Endothelial cell of umbilical vein (primary cell): Measurements from ENCODE around the gene ATP2B2. TPM values are rescaled to one million over a fixed set of nuclear protein-coding genes. Genes with fewer than 3 reads are reported as not detected.

Experiments
- BruUV-seq: library from RNA; stranded (reverse); fragments of 400-500 nt; replicated peaks from 2 replicates; lab custom pipeline; 2021; lab: Mats Ljungman, UMichigan
- CTCF ChIA-PET: fragments of 300-600, 350-600 bp; sonication (Branson Sonifier 250); formaldehyde crosslinking; loops from one replicate; lab custom pipeline; 2021; ENCODE audit warnings: antibody characterized with exemption, inconsistent platforms; lab: Charles Lee
- POLR2A ChIA-PET: fragments of 300-600, 350-600 bp; sonication (Branson Sonifier 250); formaldehyde crosslinking; loops from one replicate; lab custom pipeline; 2021; ENCODE audit warnings: antibody characterized with exemption, inconsistent platforms; lab: Charles Lee
- DNase-seq: peaks from one replicate; pipeline ENCODE4 v3.0.0-alpha.2; 2011; ENCODE audit warnings: low read depth, low spot score
- FAIRE-seq: peaks from 2 replicates; lab custom pipeline; 2011; peaks lifted over from hg19 to GRCh38; lab: Jason Lieb, UNC
- H2AFZ ChIP-seq: 2 replicates; pipeline ENCODE4 v1.6.0; 2012; ENCODE audit warnings: low read depth, low read length, control low read depth, inconsistent platforms
- H3K27ac ChIP-seq: 2 replicates; pipeline ENCODE4 v1.5.1; 2011; ENCODE audit warnings: low read depth, mild to moderate bottlenecking, control low read depth, low read length, moderate library complexity; ENCODE audit not compliant: insufficient read depth
- H3K27me3 ChIP-seq, 2 experiments: 2 replicates each; pipeline versions ENCODE4 v1.6.0 to v1.6.1; 2011; ENCODE audit warnings: low read length in 2 of 2, mixed read lengths in 1 of 2; ENCODE audit not compliant: control insufficient read depth in 2 of 2, insufficient read depth in 2 of 2
- H3K36me3 ChIP-seq, 2 experiments: 2 replicates in 1 of 2; 3 replicates in 1 of 2; pipeline ENCODE4 v1.5.1; 2011; ENCODE audit warnings: low read length in 2 of 2, mild to moderate bottlenecking in 1 of 2, moderate library complexity in 1 of 2; ENCODE audit not compliant: control insufficient read depth in 2 of 2, insufficient read depth in 2 of 2; ENCODE audit errors: extremely low read depth in 1 of 2
- H3K4me1 ChIP-seq: 3 replicates; pipeline ENCODE4 v1.5.1; 2011; ENCODE audit warnings: mild to moderate bottlenecking, low read length; ENCODE audit not compliant: control insufficient read depth, insufficient read depth; ENCODE audit errors: extremely low read depth
- H3K4me2 ChIP-seq: 2 replicates; pipeline ENCODE4 v1.6.1; 2011; ENCODE audit warnings: low read length, control low read depth, mixed read lengths; ENCODE audit not compliant: insufficient read depth
- H3K4me3 ChIP-seq, 3 experiments: fragments of 200-600 bp in 1 of 3; sonication (generic), shearing (Covaris generic) in 1 of 3; replicated peaks in 1 of 3; 2 replicates each; pipeline ENCODE4 v1.5.1; 2011 to 2016; ENCODE audit warnings: control low read depth in 3 of 3, low read length in 3 of 3, mild to moderate bottlenecking in 2 of 3, inconsistent platforms in 1 of 3, low read depth in 1 of 3, moderate library complexity in 1 of 3; ENCODE audit not compliant: insufficient read depth in 1 of 3
- H3K79me2 ChIP-seq: 2 replicates; pipeline ENCODE4 v1.6.0; 2012; ENCODE audit warnings: low read length, inconsistent platforms; ENCODE audit not compliant: control insufficient read depth, insufficient read depth
- H3K9ac ChIP-seq: replicated peaks from 2 replicates; pipeline ENCODE3; 2011; ENCODE audit warnings: low read length, control low read depth; ENCODE audit not compliant: insufficient read depth; ENCODE audit errors: extremely low read depth
- H3K9me1 ChIP-seq: replicated peaks from 3 replicates; pipeline ENCODE4 v1.6.0; 2011; ENCODE audit warnings: mild to moderate bottlenecking, low read length; ENCODE audit not compliant: control insufficient read depth, insufficient read depth; ENCODE audit errors: extremely low read depth
- H3K9me3 ChIP-seq: replicated peaks from 2 replicates; pipeline ENCODE4 v1.5.1; 2012; ENCODE audit warnings: low read length, inconsistent platforms; ENCODE audit not compliant: control insufficient read depth, insufficient read depth
- H4K20me1 ChIP-seq: replicated peaks from 2 replicates; pipeline ENCODE3; 2011; ENCODE audit warnings: mild to moderate bottlenecking, low read length; ENCODE audit not compliant: control insufficient read depth, insufficient read depth; ENCODE audit errors: extremely low read depth
- CTCF ChIP-seq, 2 donors: IDR thresholded peaks; 1 replicate in 1 of 2; 2 replicates in 1 of 2; pipeline ENCODE4 v1.5.1; 2011; ENCODE audit warnings: low read length in 2 of 2, mild to moderate bottlenecking in 2 of 2, moderate library complexity in 2 of 2, control low read depth in 1 of 2, inconsistent platforms in 1 of 2, low read depth in 1 of 2; ENCODE audit not compliant: insufficient read depth in 1 of 2; ENCODE audit errors: extremely low read depth in 1 of 2
- EZH2 ChIP-seq: IDR thresholded peaks from 2 replicates; pipeline ENCODE4 v1.6.1; 2012; ENCODE audit warnings: borderline replicate concordance, low read depth, mild to moderate bottlenecking, moderate library complexity, low read length, inconsistent platforms; ENCODE audit not compliant: severe bottlenecking
- FOS ChIP-seq: IDR thresholded peaks from 2 replicates; pipeline ENCODE4 v1.6.1; 2011; ENCODE audit warnings: mild to moderate bottlenecking, low read length, moderate library complexity, borderline replicate concordance; ENCODE audit not compliant: insufficient read depth
- GATA2 ChIP-seq: IDR thresholded peaks from 2 replicates; pipeline ENCODE4 v1.7.0; 2011; ENCODE audit warnings: low read depth, mild to moderate bottlenecking, moderate library complexity, mixed read lengths, low read length; ENCODE audit not compliant: insufficient read length, insufficient read depth
- JUN ChIP-seq: IDR thresholded peaks from 2 replicates; pipeline ENCODE4 v1.6.1; 2011; ENCODE audit warnings: borderline replicate concordance, low read depth; ENCODE audit not compliant: insufficient read length, insufficient read depth
- MAX ChIP-seq: IDR thresholded peaks from 2 replicates; pipeline ENCODE4 v1.6.1; 2011; ENCODE audit not compliant: insufficient read depth, insufficient read length
- MYC ChIP-seq: IDR thresholded peaks from one replicate; pipeline ENCODE4 v1.6.1; 2011; ENCODE audit warnings: mild to moderate bottlenecking, low read depth, low read length
- POLR2A ChIP-seq: IDR thresholded peaks from 2 replicates; pipeline ENCODE4 v1.6.1; 2012; ENCODE audit warnings: low read depth, mild to moderate bottlenecking, control low read depth, low read length
- POLR2AphosphoS5 ChIP-seq: IDR thresholded peaks from 2 replicates; pipeline ENCODE4 v1.6.1; 2012; ENCODE audit warnings: low read depth, mild to moderate bottlenecking, control low read depth, low read length, moderate library complexity; ENCODE audit not compliant: insufficient read depth
- dilution Hi-C: fragments of 300-500 bp; cut with MboI; formaldehyde crosslinking; loops from one replicate; pipeline ENCODE4 v1.15.0; 2019; ENCODE audit warnings: low sequenced_read_pairs; ENCODE audit not compliant: extremely low pct_ligation_motif_present
- intact Hi-C: fragments of 100-400 bp; cut with micrococcal nuclease; formaldehyde crosslinking; loops from one replicate; pipeline ENCODE4 v1.10.0; 2022
- polyA plus RNA-seq, 4 experiments: library from polyadenylated mRNA; depleted of rRNA in 3 of 4; stranded (reverse) in 3 of 4; unstranded in 1 of 4; fragments of >200 nt; gene quantifications; 2 replicates each; pipeline versions ENCODE4 v1.2.1 to v1.2.3, GENCODE V29; 2011 to 2012; ENCODE audit warnings: missing spikeins in 1 of 4
- total RNA-seq: library from RNA; stranded (reverse); gene quantifications from 2 replicates; pipeline ENCODE4 v1.2.3, GENCODE V29; 2021

ATP2B2 gene
- total and polyA plus RNA-seq, 2 donors (not counting 3 experiments of a cell fraction or from before 2014, with no cell fraction given) = not detected

- TF ChIP-seq POLR2AphosphoS5 = no peak
- no peak for TF ChIP-seq GATA2
- TF ChIP-seq POLR2A = no peak
- TF ChIP-seq MYC = no peak
- TF ChIP-seq FOS = no peak
- TF ChIP-seq EZH2 = no peak
- no peak for TF ChIP-seq CTCF (IDR thresholded peaks at IDR 0.05; ENCODE audit: extremely low read depth in 1 of 2, insufficient read depth in 1 of 2, low read depth in 1 of 2, low read length in 2 of 2)
- no peak for TF ChIP-seq JUN
- TF ChIP-seq MAX = no peak
- H2AFZ ChIP-seq = no peak overlapping the region
- no peaks in the 10 kb centered on the region for H3K4me1 ChIP-seq
- H3K79me2 ChIP-seq = no peaks in the 10 kb centered on the region
- dilution Hi-C loops = no loop called here
- H3K36me3 ChIP-seq = no peaks in the 10 kb centered on the region
- no peak overlapping the region for H3K9ac ChIP-seq
- H3K27ac ChIP-seq = no peak overlapping the region
- ChIA-PET CTCF (no interaction called here), POLR2A (no interaction called here)
- H3K4me2 ChIP-seq = no peak overlapping the region
- no peak overlapping the region for H3K4me3 ChIP-seq
- DNase-seq (no peak), FAIRE-seq (no peak)
- H3K9me3 ChIP-seq = no peaks in the 10 kb centered on the region
- H4K20me1 ChIP-seq = no peaks in the 10 kb centered on the region
- no peaks in the 10 kb centered on the region for H3K27me3 ChIP-seq
- no TSS peak for BruUV-seq
- no peaks in the 10 kb centered on the region for H3K9me1 ChIP-seq
- intact Hi-C loops = no loop called here
Measured at GRCh38 chr3:10368512-10368911, 136.9 kb downstream of the ATP2B2 start.
